CD4-positive, alpha-beta T cell (primary cell): Measurements from ENCODE around the gene MAU2. TPM values are rescaled to one million over a fixed set of nuclear protein-coding genes. Genes with fewer than 3 reads are reported as not detected.

ENCODE experiments used
- ATAC-seq: fragments of 200-7000 bp; cut with Tn5 transposase; one replicate; pipeline ENCODE4 v1.10.0; 2022; ENCODE audit warnings: mild to moderate bottlenecking; ENCODE audit not compliant: poor library complexity
- CTCF ChIA-PET: fragments of 350-600 bp; sonication (Branson Sonifier 250); formaldehyde crosslinking; loops from one replicate; lab custom pipeline; 2021; ENCODE audit warnings: antibody characterized with exemption, inconsistent platforms; lab: Charles Lee
- POLR2A ChIA-PET: fragments of 350-600 bp; sonication (Branson Sonifier 250); formaldehyde crosslinking; loops from one replicate; lab custom pipeline; 2021; ENCODE audit warnings: antibody characterized with exemption, inconsistent platforms; lab: Charles Lee
- DNase-seq, 14 experiments: peaks; one replicate each; pipeline ENCODE4 v3.0.0-alpha.2; 2013 to 2020; ENCODE audit warnings: mixed read lengths in 2 of 14
- H3K27ac ChIP-seq, 2 donors: one replicate each; pipeline versions ENCODE4 v1.5.1 to v1.7.0; 2013; ENCODE audit warnings: low read length in 2 of 2, low read depth in 1 of 2, mild to moderate bottlenecking in 1 of 2
- H3K27me3 ChIP-seq, 2 experiments: 1 replicate in 1 of 2; 2 replicates in 1 of 2; pipeline versions ENCODE4 v1.6.1 to v1.7.0; 2013; ENCODE audit warnings: low read length in 2 of 2, control low read depth in 1 of 2, mild to moderate bottlenecking in 1 of 2, moderate library complexity in 1 of 2; ENCODE audit not compliant: insufficient read depth in 2 of 2, control insufficient read depth in 1 of 2
- H3K36me3 ChIP-seq: one replicate; pipeline ENCODE4 v1.6.1; 2013; ENCODE audit warnings: low read length, control low read depth; ENCODE audit not compliant: insufficient read depth
- H3K4me1 ChIP-seq: one replicate; pipeline ENCODE4 v1.6.1; 2013; ENCODE audit warnings: low read length, control low read depth; ENCODE audit not compliant: insufficient read depth
- H3K4me3 ChIP-seq: one replicate; pipeline ENCODE4 v1.5.1; 2013; ENCODE audit warnings: mild to moderate bottlenecking, low read length, moderate library complexity
- H3K9me3 ChIP-seq, 2 experiments: 1 replicate in 1 of 2; 2 replicates in 1 of 2; pipeline versions ENCODE4 v1.6.1 to v1.7.0; 2013; ENCODE audit warnings: low read length in 2 of 2, mild to moderate bottlenecking in 2 of 2, control low read depth in 1 of 2, moderate library complexity in 1 of 2; ENCODE audit not compliant: control insufficient read depth in 1 of 2, insufficient read depth in 1 of 2
- H3K27ac Mint-ChIP-seq: one replicate; pipeline ENCODE4 v1.8.0; 2020; ENCODE audit warnings: mixed read lengths
- H3K27me3 Mint-ChIP-seq: one replicate; pipeline ENCODE4 v1.8.0; 2021; ENCODE audit warnings: mixed read lengths
- H3K36me3 Mint-ChIP-seq: one replicate; pipeline ENCODE4 v1.8.0; 2021; ENCODE audit warnings: low read depth, mixed read lengths
- H3K4me1 Mint-ChIP-seq: one replicate; pipeline ENCODE4 v1.8.0; 2021; ENCODE audit warnings: low read depth, mixed read lengths
- H3K4me3 Mint-ChIP-seq: one replicate; pipeline ENCODE4 v1.8.0; 2020; ENCODE audit warnings: mild to moderate bottlenecking, mixed read lengths
- H3K9me3 Mint-ChIP-seq: one replicate; pipeline ENCODE4 v1.8.0; 2020; ENCODE audit warnings: mixed read lengths
- intact Hi-C, 2 experiments: fragments of 100-400 bp; cut with DNase I in 1 of 2; cut with micrococcal nuclease in 1 of 2; formaldehyde crosslinking; loops; one replicate each; pipeline versions ENCODE4 v1.15.1 to v1.9.0; 2023 to 2025; cut with DNase I, micrococcal nuclease
- total RNA-seq, 174 experiments: library from RNA in 2 of 174; stranded (reverse) in 2 of 174; gene quantifications; one replicate each; pipeline ENCODE4 v1.2.3 and lab custom pipeline; 2021 to 2026
- TF ChIP-seq, protein P1 (sequence below): fragments of 200-600 bp; IDR thresholded peaks from one replicate; pipeline ENCODE4 v1.8.0; 2022; ENCODE audit warnings: antibody characterized with exemption, mild to moderate bottlenecking

MAU2 gene
- total RNA-seq, 2 experiments from 2014 or later = 132 to 133 TPM

DNA sequence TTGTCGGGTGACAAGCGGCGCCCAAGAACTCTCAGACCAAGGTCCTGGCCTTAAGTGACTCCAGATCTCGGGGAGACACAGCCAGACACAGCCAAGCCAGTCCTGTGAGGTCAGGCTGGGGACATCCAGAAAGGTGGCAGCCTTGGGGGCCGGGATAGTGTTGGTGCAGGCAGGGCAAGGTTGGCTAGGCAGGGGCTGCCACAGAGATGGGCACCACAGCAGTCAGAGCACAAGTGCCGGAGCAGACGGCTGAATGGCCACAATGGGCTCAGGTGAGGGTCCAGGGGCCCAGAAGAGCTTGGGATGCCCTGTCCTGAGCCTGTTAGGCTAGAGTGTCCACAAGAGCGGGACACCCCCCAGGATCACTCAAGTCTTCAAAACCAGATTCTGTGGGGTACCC lies 32.2 kb downstream of the MAU2 start:
- peaks cover 75% of the 10 kb centered on the region for H3K36me3 ChIP-seq

DNA sequence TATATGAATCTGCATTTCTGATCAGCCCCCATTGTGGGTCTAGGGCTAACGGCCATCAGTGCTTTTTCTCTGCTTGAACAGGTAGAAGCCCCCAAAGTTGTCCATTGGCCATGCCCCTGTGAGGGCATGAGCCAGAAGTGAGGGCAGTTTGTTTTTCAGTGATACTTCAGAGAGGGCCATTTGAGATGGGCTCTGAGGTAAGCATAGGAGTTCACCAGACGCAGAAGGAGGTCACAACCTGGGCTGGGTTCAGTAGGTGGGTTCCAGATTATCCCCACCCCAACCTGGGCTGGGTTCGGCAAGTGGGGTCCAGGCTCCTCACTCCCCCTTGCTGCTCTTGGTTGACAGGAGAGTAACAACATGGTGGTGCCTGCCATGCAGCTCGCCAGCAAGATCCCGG lies 33.4 kb downstream of the MAU2 start:
- Mint-ChIP-seq H3K4me1 (peaks cover 19% of the 10 kb centered on the region), H3K4me3 (no peak overlapping the region), H3K9me3 (no peaks in the 10 kb centered on the region), H3K27me3 (no peaks in the 10 kb centered on the region), H3K36me3 (peaks cover 68% of the 10 kb centered on the region), H3K27ac (no peak overlapping the region)
- Histone ChIP-seq H3K4me1 (peaks cover 11% of the 10 kb centered on the region), H3K27ac (no peak overlapping the region), H3K36me3 (peaks cover 66% of the 10 kb centered on the region), H3K9me3 (no peaks in the 10 kb centered on the region), H3K27me3 (no peaks in the 10 kb centered on the region), H3K4me3 (no peak overlapping the region)
- intact Hi-C loops = no loop called here
- TF ChIP-seq, protein P1, sequence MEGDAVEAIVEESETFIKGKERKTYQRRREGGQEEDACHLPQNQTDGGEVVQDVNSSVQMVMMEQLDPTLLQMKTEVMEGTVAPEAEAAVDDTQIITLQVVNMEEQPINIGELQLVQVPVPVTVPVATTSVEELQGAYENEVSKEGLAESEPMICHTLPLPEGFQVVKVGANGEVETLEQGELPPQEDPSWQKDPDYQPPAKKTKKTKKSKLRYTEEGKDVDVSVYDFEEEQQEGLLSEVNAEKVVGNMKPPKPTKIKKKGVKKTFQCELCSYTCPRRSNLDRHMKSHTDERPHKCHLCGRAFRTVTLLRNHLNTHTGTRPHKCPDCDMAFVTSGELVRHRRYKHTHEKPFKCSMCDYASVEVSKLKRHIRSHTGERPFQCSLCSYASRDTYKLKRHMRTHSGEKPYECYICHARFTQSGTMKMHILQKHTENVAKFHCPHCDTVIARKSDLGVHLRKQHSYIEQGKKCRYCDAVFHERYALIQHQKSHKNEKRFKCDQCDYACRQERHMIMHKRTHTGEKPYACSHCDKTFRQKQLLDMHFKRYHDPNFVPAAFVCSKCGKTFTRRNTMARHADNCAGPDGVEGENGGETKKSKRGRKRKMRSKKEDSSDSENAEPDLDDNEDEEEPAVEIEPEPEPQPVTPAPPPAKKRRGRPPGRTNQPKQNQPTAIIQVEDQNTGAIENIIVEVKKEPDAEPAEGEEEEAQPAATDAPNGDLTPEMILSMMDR = no peak
- ChIA-PET POLR2A (interaction anchor here (1.7 kb wide), 1 partner anchor 11 kb away, joined by 5 read pairs; no protein-coding TSS in a partner anchor), CTCF (no interaction called here)
- DNase-seq (peak in 1 of 14 experiments; percentile 16), ATAC-seq (no peak)

More for the DNA sequence above, 32.2 kb downstream of the MAU2 start:
- Histone ChIP-seq H3K27me3 (no peaks in the 10 kb centered on the region), H3K4me3 (no peak overlapping the region), H3K9me3 (no peaks in the 10 kb centered on the region), H3K27ac (no peak overlapping the region), H3K4me1 (no peaks in the 10 kb centered on the region)
- Mint-ChIP-seq H3K27me3 (no peaks in the 10 kb centered on the region), H3K27ac (no peak overlapping the region), H3K4me1 (peaks cover 7% of the 10 kb centered on the region), H3K9me3 (no peaks in the 10 kb centered on the region), H3K36me3 (peaks cover 66% of the 10 kb centered on the region), H3K4me3 (no peak overlapping the region)
- intact Hi-C loops = no loop called here
- ChIA-PET CTCF (no interaction called here), POLR2A (no interaction called here)
- DNase-seq (no peak), ATAC-seq (no peak)
- TF ChIP-seq, protein P1 = no peak

DNA sequence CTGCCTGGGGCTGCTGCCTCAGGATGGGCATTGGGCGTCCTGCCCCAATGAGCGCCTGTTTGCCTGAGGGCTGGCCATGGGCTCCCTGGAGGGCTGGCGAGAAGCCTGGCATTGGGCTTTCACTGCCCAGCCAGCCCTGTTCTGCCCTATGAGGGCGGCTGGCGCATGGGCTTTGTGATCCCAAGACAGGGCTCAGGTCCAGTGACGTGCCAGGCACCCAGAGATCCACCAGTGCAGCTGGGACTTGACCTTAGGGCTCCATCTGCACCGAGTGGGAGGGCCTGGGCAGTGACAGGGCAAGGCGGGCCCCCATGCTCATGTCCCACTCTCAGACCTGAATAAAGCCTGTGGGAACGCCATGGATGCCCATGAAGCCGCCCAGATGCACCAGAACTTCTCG lies 34.3 kb downstream of the MAU2 start:
- Histone ChIP-seq H3K4me1 (peaks cover 11% of the 10 kb centered on the region), H3K27me3 (no peaks in the 10 kb centered on the region), H3K4me3 (no peak overlapping the region), H3K9me3 (no peaks in the 10 kb centered on the region), H3K27ac (no peak overlapping the region), H3K36me3 (peaks cover 58% of the 10 kb centered on the region)
- peaks cover 58% of the 10 kb centered on the region for H3K36me3 Mint-ChIP-seq
- no peak for ATAC-seq
- no peak overlapping the region for H3K27ac Mint-ChIP-seq
- no peaks in the 10 kb centered on the region for H3K27me3 Mint-ChIP-seq
- H3K9me3 Mint-ChIP-seq = no peaks in the 10 kb centered on the region
- peak in 1 of 14 experiments; percentile 17 for DNase-seq
- no peak overlapping the region for H3K4me3 Mint-ChIP-seq
- ChIA-PET CTCF (no interaction called here), POLR2A (interaction anchor here (1.2 to 1.7 kb wide), 2 partner anchors 10 kb away, joined by 3 to 5 read pairs; no protein-coding TSS in a partner anchor)
- TF ChIP-seq, protein P1 = no peak
- peaks cover 20% of the 10 kb centered on the region for H3K4me1 Mint-ChIP-seq
- intact Hi-C loops = no loop called here
